Thyroid gland (tissue), 4 donors: ENCODE measurements around the gene ZBTB6.

Experiments
- CTCF ChIP-seq, 6 experiments: fragments of 200-600 bp in 3 of 6; fragments of 450-650 bp in 3 of 6; sonication (generic) in 3 of 6; IDR thresholded peaks; one replicate each; pipeline ENCODE4 v1.5.1; 2016 to 2019; ENCODE audit warnings: antibody characterized with exemption in 6 of 6, mild to moderate bottlenecking in 2 of 6, inconsistent platforms in 1 of 6, moderate library complexity in 1 of 6
- POLR2A ChIP-seq, 2 donors: fragments of 450-650 bp; IDR thresholded peaks; one replicate each; pipeline ENCODE4 v1.6.1; 2017; ENCODE audit warnings: antibody characterized with exemption in 2 of 2, mild to moderate bottlenecking in 2 of 2, moderate library complexity in 1 of 2

- TF ChIP-seq CTCF (IDR thresholded peaks at IDR 0.05) (no peak), POLR2A (IDR thresholded peaks at IDR 0.05) (no peak)
Measured at GRCh38 chr9:122936464-122936863, 23.3 kb upstream of the ZBTB6 start.
